DMS79 treated with DMSO at 0.1 percent for 48 hours (cell line): ENCODE results near the gene HYAL2.
"Not testable (repeated sequence)": the region's sequence is repeated elsewhere in the genome, so short reads cannot be mapped to it uniquely, and the experiment has no call there.

Source experiments
- DNase-seq: peaks from one replicate; lab custom pipeline; 2025; lab: John Stamatoyannopoulos, UW

HYAL2 gene

DNA sequence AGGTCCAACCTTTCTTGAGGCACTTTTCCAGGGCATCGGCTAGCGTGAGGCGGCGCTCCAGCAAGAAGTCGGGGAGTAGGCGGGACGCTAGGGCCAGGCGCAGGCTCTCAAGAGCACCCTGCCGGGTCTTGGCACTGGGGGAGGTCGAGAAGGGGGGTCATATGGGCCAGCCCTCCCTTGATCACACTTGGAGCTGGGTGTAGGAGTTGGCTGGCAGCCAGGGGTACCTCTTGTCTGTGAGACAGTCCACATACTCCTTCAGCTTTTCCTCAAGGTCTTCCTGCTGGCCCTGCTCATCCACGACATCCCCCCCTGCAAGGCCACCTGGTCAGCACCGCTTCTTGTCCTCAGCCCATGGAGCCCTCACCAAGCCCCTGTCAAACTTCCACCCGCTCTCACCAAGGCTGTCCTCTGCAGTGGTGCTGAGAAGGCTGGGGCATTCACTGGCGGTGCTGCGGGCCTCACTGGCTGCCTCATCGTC is 32.3 kb downstream of the HYAL2 start:
- DNase-seq, result no peak

DNA sequence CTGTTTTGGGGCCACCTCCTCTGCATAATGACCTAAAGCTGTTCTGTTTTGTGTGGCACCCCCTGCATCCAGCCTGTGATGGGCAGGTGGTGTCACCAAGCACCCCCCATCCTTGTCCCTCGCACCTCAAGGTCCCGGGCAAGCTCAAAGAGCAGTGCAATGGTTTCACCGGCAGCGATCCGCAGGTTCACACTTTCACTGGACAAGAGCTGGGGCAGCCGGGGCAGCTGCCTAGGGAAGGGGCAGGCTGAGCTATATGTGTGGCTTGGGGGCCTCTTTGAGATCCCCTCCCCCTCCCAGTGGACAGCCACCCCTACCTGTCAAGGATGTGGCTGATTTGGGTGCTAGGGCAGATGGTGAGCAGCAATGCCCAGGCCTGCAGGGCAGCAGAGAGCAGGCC is 33.4 kb downstream of the HYAL2 start:
- no peak for DNase-seq

DNA sequence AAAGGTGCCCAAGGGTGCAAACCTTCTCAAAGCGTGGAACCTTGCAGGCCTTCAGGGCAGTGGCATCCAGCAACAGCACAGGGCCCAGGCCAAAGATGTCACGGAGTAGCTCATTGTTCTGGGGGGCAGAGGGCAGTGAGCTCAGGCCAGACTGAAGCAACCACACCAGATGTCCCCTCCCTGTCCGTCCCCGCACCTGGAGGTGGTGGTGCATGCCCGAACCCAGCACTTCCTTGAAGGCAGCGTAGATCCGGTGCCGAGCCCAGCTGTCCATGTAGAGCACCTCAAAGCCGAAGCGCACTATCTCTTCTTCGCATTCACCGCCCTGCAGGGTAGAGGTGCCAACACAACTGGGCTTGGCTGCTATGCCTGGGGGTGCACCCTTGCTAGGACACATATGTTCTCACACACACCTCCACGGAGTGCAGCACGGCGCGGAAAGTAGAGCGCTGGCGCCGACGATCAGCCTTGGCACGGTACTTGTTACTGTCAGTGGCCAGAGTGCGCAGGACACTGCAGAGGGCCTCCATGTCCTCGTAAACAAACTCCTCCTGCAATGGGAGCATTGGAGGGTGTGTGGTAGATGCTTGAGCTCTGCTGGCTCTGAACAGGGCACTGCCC is 34.0 kb downstream of the HYAL2 start:
- DNase-seq, result no peak

DNA sequence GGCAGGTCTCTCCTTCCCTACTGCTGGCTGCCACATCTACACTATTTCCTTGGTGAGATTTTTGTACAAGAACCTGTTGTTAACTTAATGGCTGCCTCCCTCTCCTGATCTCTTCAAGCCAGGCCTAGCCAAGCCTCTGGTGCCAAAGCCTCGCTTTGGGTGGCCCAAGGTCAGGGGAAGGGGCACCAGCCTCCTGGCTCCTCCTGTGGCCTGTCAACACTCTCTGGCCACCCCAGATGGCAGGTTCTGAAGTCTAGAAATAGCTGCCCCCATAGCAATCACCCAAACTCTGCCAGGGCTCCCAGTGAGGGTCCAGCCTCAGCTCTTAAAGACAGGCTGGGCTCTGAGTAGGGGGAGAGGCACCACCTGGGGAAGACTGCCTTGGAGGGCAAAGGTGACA is 35.3 kb downstream of the HYAL2 start:
- no peak for DNase-seq

DNA sequence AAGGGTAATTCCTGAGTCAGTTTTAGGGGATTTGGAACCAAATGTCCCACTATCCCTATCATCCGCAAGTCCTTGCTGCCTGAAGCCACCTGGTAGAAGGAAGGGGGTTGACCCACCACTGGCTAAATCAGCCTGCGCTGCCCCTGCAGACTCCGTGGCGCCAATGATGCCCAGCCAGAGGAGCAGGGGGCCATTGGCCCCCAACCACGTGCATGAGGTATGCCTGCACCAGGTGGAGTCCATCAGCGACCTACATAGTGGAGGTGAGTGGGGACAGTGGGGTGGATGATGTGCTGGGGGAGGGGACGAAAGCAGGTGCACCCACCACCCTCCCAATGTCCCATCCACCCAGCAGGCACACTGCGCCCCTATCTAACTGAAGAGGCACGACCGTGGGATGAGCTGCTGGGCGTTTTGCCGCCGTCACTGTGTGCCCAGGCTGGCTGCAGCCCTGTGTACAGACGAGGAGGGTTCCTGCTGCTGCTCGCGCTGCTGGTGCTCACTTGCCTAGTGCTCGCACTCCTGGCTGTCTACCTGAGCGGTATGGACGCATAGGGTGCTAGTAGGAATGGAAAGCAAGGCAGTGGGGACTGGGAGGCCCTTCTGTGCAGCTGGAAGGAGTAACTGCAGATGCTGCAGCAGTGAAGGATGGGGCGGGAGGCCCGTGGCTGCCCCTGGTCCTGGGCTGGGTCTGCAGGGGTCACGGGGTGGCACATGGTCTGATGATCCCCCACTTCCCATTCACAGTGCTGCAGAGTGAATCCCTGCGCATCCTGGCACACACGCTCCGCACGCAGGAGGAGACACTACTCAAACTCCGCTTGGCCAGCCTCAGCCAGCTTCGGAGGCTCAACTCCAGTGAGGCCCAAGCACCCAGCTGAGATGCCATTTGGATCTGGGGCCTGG is 36.0 kb downstream of the HYAL2 start:
- DNase-seq, result no peak

DNA sequence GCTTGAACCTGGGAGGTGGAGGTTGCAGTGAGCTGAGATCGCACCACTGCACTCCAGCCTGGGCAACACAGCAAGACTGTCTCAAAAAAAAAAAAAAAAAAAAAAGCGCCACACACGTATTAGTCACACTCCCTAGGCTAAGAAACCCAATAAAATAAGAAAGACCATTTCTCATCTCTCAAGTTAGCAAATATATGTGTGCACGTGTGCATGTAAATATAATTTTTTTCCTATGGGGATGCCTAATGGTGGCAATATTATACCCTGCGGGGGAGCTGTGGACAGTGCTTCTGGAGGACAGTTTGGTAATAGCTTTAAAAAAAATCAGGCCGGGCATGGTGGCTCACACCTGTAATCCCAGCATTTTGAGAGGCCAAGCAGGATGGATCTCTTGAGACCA is 38.4 kb downstream of the HYAL2 start:
- not testable (repeated sequence) for DNase-seq

DNA sequence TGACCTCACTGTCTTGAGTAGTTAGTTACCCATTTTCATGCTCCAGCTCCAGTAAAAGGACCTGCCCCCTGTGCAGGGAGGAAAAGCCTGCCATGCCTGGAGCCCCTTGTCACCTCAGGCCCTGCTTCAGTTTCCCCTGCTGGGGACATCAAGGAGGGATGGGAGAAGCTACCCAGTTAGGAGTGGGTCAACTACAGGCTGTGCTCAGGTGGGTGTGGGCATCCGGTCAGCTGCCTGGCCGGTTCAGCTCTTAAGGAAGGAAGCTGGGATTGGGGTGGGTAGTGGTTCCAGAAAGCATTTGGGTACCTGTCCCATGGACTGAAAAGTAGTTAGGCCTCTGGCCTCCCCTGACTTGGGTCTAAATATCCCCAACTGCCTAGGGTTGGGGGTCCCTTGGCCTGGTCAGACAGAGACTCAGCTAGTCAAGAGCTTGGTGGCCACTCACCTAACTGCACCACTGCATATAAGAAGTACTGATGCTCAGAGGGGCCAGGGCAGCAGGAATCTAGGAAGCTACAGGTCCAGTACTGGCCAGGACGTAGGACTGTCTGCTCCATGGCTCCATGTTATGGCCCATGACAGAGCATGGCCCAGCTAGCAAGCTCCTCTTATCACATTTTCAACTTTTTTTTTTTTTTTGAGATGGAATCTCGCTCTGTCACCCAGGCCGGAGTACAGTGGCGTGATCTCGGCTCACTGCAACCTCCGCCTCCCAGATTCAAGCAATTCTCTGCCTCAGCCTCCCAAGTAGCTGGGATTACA is 43.1 kb downstream of the HYAL2 start:
- no peak for DNase-seq

DNA sequence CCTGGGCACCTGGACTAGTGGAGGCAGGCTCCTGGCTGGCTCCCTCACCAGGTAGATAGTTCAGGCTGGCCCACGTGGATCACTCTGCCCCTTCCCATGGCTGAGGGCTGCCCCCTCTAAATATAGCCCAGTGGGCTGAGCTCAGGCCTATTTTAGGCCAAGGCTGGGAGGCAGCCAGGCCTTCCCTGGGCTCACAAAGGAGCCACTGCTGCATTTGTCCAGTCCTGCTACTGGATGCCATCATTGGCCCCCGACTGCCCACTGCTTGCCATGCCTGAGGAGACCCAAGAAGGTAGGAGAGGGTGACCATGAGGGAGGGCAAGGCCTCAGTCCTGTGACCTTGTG is 43.7 kb downstream of the HYAL2 start, which contains the start of gene LSMEM2:
Gene LSMEM2 (plus strand): TSS at position 208 of the 345 bp plus-strand sequence. CDS start 27 bp downstream, at position 235.
- no peak for DNase-seq

DNA sequence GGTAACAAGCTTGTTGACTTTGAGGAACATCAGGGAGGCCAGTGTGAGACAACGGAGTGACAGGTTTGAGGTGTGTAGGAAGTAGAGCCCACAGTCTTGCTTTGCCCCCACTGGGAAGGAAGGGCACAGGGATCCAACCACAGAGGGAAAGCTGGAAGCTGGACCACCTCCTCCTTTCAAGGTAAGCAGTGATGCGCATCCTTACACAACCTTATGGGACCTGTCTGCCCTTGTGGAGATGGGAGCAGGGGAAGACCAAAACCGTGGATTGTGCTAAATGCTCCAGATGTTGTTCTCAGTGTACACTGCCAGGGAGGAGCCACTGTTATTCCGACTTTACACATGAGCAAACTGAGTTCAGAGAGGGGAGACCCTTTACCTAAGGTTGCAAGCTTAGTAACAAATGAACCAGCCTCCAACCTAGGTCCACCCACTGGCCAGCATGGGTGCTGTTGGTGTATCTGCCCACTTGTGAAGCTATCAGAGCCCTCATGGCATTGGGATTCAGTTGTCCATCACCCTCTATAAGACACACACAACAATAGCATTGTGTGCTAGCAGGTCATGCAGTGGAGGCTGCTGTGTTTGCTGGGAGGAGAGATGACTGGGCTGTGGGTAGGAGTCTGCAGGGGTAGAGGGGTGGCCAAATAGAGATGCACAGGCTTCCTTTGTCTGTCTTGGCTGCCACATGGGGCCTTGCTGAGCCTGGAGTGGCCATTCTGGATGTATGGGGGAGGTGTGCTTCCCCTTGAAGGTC is 44.2 kb downstream of the HYAL2 start:
- DNase-seq, result no peak

DNA sequence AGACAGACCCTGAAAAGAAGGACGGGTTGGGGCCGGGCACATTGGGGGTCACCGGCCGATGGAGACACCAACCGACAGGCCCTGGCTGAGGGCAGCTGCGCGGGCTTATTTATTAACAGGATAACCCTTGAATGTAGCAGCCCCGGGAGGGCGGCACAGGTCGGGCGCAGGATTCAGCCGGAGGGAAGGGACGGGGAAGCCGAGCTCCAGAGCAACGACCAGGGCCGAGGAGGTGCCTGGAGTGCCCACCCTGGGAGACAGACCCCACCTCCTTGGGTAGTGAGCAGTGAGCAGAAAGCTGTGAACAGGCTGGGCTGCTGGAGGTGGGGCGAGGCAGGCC is 45.8 kb downstream of the HYAL2 start:
- DNase-seq, result no peak

DNA sequence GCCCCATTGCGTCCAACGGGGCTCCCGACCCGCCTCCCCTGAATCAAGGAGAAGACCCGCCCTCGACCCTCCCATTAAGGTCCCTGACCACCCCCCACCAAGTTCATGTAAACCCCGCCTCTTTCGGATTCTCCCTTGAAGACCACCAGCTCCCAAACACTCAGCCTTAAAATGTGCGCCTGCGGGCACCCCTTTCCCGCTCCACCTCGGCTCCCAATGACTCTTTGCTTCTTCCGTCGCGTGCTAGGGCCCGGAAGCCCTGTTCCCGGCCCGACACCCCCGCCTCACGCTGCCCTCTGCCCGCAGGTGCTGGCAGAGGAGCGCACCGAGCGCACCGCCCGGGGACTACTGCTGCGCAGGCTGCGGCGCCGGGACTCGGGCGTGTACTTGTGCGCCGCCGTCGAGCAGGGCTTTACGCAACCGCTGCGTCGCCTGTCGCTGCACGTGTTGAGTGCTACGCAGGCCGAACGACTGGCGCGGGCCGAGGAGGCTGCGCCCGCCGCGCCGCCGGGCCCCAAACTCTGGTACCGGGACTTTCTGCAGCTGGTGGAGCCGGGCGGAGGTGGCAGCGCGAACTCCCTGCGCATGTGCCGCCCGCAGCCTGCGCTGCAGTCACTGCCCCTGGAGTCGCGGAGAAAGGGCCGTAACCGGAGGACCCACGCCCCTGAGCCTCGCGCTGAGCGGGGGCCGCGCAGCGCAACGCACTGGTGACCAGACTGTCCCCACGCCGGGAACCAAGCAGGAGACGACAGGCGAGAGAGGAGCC is 46.4 kb downstream of the HYAL2 start:
- DNase-seq, result no peak

DNA sequence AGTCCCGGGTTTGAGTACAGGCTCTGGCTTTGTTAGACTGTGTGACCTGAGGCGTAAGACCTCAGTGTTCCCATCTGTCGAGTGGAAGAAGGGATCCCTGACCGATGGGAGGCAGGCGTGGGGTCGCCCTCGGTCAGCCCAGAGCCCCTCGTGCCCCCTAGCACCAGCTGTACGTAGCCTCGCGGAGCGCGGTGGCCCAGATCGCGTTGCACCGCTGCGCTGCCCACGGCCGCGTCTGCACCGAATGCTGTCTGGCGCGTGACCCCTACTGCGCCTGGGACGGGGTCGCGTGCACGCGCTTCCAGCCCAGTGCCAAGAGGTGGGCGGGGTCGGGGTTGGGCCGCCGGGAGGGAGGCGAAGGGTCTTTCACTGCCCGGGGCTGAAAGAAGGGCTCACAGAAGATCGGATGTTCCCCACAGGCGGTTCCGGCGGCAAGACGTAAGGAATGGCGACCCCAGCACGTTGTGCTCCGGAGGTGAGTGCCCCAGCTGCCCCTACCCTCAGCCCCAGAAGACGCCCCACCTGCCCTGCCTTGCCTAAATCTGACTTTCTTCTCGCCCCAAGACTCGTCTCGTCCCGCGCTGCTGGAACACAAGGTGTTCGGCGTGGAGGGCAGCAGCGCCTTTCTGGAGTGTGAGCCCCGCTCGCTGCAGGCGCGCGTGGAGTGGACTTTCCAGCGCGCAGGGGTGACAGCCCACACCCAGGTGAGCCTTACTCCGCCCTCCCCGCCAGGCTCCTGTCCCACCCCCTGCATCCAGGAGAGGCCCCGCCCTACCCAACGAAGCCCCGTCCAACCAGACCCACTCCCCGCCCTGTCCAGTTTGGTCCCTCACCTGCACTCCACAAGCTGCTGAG is 47.2 kb downstream of the HYAL2 start:
- no peak for DNase-seq

DNA sequence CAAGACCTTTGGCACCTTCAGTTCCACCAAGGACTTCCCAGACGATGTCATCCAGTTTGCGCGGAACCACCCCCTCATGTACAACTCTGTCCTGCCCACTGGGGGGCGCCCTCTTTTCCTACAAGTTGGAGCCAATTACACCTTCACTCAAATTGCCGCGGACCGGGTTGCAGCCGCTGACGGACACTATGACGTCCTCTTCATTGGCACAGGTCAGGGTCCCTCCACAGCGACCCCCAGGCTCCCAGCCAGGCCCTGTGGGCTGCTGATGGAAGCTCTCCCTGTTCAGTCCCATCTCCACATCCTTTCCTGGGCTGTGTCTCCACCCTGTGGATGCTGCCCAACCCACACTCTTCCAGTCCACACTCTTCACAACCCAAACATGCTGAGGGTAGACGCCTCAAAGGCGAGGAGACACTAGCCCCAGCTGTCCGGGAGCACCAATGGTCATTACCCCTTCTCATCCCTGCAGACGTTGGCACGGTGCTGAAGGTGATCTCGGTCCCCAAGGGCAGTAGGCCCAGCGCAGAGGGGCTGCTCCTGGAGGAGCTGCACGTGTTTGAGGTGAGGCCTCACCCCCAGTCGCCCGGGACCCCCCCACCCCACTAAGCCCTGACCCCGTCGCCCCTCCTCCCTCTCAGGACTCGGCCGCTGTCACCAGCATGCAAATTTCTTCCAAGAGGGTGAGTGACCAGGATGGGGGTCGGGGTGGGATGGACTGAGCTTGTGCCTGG is 48.0 kb downstream of the HYAL2 start:
- DNase-seq, result no peak

DNA sequence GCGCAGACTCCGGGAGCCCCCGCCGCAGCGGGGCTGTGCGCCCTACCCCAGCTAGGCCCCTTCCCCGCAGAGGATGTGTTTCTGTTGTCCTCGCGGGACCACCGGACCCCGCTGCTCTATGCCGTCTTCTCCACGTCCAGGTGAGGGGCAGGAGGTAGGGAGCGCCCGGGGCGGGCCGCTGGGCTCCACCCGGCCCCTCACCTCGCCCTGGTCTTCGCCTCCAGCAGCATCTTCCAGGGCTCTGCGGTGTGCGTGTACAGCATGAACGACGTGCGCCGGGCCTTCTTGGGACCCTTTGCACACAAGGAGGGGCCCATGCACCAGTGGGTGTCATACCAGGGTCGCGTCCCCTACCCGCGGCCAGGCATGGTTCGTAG is 48.9 kb downstream of the HYAL2 start:
- DNase-seq, result no peak

DNA sequence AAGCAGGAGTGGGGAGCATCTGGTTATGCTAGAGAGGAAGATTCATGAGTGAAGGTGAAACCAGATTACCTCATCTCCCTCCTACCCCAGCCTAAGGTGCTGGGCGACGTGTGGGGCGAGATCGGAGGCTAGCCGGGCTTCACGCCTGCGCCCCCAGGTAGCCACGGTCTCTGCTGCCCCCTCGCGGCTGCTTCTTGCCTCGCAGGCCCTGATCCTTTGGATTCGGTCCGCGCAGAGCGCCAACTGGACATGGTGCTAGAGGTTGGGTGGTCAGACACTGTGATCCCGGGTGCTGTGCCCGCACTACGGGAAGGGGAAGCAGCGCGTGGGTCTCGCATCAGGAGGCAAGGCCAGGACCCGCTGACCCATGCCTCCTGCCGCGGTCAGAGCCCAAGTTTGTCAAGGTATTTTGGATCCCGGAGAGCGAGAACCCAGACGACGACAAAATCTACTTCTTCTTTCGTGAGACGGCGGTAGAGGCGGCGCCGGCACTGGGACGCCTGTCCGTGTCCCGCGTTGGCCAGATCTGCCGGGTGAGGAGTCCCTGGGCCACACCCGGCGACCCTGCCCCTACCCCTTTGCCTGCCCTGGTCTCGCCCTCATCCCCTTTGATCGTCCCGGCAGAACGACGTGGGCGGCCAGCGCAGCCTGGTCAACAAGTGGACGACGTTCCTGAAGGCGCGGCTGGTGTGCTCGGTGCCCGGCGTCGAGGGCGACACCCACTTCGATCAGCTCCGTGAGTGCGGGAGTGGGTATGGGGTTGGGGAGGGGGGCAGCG is 49.4 kb downstream of the HYAL2 start:
- DNase-seq, result peak; percentile 54

DNA sequence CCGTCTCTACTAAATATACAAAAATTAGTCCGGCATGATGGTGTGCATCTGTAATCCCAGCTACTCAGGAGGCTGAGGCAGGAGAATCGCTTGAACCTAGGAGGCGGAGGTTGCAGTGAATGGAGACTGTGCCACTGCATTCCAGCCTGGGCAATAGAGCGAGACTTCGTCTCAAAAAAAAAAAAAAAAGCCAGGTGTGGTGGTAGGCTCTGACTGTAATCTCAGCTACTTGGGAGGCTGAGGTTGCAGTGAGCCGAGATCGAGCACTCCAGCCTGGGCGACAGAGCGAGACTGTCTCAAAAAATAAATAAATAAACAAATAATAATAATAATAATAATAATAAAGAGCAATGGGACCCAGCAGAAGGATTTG is 50.0 kb downstream of the HYAL2 start:
- not testable (repeated sequence) for DNase-seq

DNA sequence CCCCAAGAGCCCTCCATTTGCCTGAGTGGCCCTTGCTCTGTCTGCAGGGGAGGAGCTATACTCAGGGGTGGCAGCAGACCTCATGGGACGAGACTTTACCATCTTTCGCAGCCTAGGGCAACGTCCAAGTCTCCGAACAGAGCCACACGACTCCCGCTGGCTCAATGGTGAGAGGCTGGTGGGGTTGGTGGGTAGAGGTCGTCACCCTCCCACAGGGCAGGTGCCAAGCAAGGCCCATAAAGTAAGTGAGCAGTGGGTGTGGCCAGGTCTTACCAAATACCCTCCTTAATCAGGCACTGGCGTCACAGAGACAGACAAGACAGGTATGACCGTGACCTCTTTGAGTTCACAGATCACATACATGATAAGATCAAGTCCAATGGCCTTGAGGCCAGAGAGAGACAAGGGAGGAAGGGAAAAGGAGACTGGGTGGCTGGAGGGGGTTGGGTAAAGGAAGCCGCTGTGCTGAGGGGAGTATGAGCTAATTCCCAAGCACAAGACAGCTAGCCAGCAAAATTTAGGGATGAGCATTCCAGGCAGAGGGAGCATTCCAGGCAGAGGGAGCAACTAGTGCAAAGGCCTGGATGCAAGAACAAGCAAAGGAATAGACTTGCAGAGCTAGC is 51.1 kb downstream of the HYAL2 start:
- DNase-seq, result no peak

DNA sequence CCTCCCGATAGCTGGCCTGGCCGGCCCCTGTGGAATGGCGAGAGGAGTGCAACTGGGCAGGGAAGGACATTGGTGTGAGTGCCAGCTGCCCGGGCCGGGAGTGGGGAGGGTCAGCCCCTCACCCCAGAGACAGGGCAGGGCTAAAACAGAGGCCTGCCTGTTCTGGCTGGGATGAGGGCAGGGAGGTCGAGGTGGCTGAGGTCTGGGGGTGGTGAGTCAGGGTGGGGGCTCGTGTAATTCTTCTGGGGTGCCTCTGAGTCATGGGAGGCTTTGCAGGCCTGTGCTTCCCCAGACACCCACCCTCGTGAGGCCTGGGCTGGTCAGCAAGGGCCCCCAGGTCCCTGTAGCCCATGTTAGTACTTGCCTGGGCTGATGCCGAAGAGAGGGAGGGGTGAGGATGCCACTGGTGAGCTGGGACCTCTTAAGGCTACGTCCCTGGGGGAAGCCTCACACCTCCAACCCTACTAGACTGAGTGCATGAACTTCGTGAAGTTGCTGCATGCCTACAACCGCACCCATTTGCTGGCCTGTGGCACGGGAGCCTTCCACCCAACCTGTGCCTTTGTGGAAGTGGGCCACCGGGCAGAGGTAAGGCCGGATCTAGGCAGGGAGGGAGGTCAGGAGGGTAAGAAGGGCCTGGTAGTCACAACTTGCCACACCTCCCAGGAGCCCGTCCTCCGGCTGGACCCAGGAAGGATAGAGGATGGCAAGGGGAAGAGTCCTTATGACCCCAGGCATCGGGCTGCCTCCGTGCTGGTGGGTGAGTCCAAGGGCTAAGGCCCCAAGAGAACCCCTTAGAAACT is 51.9 kb downstream of the HYAL2 start:
- DNase-seq, result no peak
